Activated CD4-positive, alpha-beta T cell treated with anti-CD3 and anti-CD28 coated beads for 4 hours (primary cell): ENCODE data around the gene GPATCH4.
A peak's percentile ranks its signal among the peaks of the same experiment; 100 is the strongest.
"Not testable (repeated sequence)": the region's sequence is repeated elsewhere in the genome, so short reads cannot be mapped to it uniquely, and the experiment has no call there.

Experiments used
- DNase-seq, 2 donors: peaks; one replicate each; pipeline ENCODE4 v3.0.0-alpha.2; 2020

Gene GPATCH4

GRCh38 chr1:156594190-156594589 is 7.1 kb downstream of the GPATCH4 start:
- DNase-seq: no peak

DNA sequence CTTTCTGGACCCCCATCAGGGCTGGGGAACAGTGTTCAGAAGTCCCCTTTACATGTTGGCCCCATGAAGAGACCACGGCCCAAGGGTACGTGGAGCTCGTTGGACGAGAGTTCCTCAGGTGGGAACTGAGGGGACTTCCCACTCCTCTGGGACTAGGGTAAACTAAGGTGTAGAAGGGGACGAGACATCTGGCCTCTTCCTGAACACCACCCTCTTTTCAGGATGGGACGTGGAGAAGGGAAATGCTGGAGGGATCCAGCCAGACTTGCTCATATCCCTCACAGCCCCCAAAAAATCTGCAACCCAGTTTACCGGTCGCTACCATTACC is 7.7 kb downstream of the GPATCH4 start:
- no peak for DNase-seq

DNA sequence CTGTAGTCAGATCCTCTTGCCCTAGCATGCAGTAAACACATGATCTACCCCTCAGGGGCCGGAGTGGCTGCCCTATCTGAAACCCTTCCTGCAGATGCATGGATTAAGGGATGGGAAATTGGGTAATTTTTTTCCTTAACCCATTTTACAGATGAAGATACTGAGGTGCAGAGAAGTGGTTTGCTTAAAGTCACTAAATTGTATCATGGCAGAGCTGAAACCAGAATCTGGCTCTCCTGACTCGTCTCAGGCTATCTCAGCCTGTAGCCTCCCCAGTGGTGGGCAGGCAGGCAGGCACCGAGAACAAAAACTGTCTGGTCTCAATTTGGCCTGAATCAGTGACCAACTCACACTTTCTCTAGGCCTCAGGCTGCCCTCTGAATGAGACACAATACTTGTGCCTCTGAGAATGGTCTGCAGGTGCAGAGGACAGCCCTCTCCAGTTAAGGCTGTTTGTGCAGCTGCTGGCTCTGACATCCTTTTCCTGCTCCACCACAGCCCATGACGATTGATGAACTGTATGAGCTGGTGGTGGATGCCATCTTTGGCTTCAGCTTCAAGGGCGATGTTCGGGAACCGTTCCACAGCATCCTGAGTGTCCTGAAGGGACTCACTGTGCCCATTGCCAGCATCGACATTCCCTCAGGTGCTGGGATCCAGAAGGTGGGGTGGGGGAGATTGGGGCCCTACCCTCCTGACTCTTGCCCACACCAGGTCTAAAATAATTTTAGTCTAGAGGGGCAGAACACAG is 8.2 kb downstream of the GPATCH4 start:
- DNase-seq: no peak

DNA sequence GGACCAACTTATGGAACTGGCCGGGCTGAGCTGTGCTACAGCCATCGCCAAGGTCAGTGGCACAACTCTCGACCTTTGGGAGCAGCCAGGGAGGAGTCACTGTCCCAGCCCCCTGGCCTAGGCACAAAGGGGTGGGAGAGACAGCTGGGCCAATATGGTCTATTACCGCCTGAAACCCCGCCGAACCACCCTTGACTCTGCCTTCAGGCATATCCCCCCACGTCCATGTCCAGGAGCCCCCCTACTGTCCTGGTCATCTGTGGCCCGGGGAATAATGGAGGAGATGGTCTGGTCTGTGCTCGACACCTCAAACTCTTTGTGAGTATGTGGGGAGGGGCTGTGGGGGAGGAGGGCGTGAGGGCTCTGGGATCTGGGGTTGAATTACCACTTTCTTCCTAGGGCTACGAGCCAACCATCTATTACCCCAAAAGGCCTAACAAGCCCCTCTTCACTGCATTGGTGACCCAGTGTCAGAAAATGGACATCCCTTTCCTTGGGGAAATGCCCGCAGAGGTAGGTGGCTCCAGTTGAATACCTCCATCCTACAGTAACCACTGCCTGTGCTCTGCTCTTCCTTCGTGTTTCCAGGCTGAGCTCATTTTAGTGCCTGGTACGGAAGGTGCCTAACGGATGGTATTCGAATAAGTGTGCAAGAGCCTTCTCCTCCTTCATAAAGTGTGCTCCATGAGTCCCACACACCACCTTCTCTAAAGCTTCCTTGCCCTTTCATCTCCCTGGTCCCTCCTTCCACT is 8.9 kb downstream of the GPATCH4 start:
- no peak for DNase-seq

GRCh38 chr1:156591432-156592157 is 9.7 kb downstream of the GPATCH4 start, which contains the start of gene NAXE:
Gene NAXE, plus strand, starts transcription at chr1:156591776. Its CDS starts 29 bp downstream, at chr1:156591805.
- peak; percentile 59 to 72 for DNase-seq

DNA sequence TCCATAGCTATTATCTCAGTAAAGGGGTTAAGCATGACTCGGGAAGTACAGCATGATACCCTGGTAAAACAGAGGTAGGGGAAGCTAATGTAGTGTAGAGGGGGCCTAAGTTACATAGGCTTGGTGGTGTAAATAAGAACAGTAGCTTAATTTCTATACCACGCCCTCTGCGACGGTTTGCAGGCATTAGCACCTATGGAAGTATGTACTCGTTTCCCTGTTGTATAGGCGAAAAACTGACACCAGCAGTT is 10.2 kb downstream of the GPATCH4 start:
- no peak for DNase-seq

DNA sequence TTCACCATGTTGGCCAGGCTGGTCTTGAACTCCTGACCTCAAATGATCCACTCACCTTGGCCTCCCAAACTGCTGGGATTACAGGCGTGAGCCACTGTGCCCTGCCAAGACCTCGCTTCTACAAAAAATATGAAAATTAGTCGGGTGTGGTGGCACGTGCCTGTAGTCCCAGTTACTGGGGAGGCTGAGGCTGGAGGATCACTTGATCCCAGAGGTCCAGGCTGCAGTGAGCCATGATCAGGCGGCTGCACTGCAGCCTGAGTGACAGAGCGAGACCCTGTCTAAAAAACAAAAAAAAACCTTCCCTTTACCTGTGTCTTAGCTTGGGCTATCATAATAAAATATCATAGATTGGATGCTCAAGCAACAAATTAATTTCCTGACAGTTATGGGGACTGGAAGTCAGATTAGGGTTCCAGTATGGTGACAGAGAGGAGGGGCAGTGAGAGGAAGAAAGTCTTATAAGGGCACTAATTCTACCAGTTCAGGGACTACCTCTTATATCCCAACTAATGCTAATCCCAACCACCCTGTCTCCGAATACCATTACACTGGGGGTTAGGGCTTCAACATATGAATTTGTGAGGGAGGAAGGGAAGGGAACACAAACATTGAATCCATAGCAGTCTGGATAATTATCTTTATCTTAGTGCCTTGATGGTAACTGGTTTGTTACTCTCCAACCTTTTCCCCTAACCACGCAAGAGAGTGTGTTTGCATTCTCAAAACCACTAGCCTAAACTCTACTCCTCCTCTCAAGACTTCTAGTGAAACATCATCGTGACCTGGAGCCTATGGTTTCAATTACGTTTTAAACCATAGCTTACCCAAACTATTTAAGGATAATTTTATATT is 10.7 kb downstream of the GPATCH4 start:
- no peak for DNase-seq

DNA sequence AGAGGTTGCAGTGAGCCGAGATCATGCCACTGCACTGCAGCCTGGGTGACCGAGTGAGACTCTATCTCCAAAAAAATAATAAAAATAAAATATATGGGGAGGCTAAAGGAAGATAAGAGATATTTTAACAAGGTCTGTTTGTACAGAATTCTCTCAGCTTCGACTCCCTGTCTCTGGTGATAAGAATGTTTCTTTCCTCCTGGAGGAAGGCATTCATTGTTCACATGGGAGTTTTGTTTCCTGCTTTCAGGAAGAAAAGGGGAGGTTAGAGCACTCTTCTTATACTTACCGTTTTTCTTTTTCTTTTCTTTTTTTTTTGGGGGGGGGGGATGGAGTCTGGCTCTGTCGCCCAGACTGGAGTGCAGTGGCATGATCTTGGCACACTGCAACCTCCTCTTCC is 11.7 kb downstream of the GPATCH4 start:
- no peak for DNase-seq

GRCh38 chr1:156587927-156588326 is 13.4 kb downstream of the GPATCH4 start:
- DNase-seq: not testable (repeated sequence)

DNA sequence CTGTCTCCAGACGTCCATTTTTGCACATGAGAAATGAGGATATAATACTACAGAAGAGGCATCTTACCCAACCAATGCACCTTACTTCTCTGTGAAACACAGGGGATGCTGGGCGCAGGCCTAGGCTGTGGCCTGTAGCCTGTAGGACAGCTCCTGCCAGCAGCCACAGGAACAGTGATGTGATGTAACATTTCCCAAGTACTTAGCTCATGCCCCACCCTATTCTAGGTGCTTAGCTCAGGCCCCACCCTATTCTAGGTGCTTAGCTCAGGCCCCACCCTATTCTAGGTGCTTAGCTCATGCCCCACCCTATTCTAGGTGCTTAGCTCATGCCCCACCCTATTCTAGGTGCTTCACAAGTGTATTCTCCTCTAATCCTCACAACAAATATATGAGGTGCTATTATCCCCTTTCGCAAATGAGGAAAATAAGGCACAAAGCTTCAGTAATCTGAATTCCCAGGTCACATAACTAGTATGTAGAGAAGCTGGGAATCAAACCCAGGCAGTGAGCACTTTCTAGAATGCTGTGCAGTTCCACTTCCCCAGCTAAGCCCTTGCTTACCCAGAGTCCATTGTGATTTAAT is 14.3 kb downstream of the GPATCH4 start:
- no peak for DNase-seq

DNA sequence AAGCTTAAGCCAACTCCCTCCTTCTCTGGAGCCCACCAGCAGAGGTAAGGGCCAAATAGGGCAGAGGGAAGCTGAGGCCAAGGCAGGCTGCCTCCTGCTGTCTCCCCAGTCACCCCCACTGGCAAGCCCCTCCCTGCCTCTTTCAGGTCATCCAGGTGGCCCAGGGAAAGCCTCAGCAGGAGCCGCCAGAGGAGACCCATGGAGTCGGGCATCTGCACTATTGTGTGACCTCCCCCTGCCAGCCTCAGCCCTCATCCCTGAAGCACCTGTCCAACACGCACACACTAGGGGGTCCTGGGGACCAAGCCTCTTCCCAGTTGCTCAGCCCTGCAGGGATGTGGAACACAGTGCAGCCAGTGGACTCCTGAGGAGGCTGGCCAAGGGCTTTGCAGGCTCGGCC is 15.0 kb downstream of the GPATCH4 start:
- DNase-seq: no peak

- no peak for DNase-seq
Observed at GRCh38 chr1:156584813-156585212, 16.5 kb downstream of the GPATCH4 start.

DNA sequence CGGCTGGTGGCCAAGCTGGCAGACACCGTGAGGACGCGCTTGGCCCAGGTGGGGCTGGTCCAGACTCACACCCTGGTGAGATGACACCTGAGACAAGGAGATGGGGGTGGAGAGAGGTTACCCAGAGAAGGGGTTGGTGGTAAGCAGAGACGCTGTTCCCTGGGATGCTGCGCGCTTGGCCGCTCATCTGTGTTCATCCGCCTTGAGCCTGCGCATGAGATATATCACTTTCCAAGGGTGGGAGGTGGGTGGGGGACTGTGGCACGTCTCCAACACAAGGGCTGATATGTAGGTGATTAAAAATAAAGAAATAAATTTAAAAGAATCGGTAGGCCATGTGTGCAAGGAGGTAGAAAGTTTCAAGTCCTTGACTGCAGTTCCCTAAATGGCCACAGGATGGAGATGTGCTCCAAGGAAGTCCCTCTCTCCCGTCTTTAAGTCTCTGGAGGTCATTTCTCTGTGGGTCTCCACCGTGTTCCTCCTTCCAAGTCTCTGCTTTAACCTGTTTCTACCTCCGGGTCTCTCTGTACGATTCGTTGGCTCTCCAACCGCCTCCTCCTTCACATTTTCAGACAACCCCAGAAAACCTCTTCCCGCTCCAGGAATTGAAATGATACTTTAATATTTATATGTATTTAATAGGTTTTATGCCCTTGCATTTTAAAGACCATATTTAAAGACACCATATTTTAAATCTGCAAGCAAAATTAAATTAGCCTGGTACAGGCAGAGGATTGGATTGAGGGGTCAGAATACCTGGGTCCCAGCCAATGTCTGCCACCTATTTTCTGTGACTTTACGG is 17.3 kb downstream of the GPATCH4 start:
- DNase-seq: peak; percentile 64 to 82

DNA sequence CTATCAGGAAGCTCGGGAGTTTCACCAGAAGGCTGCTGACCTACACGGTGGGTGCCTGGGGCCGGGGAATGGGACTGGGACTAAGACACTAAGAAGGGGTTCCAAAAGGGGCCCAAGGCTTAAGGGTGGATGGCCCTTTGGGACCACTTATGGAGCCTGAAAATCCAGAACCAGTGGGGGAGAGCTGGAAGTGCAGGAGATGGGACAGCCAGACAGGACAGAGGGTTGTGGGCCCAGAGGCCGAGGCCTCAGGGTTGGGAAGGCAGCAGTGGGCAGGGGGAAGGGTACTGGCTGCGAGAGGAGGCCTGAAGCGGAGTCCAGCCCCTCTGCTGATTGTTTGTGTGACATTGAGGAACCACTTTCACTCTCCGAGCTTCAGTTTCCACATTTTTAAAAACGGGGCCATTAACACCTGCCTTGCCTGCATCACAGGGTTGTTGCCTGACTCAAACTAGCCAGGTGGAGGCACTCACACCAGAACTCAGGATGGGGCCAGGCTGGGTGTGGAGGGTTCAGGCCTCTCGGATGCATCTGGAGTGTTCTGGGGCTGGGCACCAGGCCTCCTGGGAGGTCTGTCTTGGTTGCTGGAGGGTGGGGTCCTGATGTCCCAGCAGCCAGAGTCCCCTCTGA is 18.8 kb downstream of the GPATCH4 start:
- no peak for DNase-seq

GRCh38 chr1:156581661-156582387 is 19.5 kb downstream of the GPATCH4 start:
- peak in 1 of 2 donors; percentile 26 for DNase-seq

DNA sequence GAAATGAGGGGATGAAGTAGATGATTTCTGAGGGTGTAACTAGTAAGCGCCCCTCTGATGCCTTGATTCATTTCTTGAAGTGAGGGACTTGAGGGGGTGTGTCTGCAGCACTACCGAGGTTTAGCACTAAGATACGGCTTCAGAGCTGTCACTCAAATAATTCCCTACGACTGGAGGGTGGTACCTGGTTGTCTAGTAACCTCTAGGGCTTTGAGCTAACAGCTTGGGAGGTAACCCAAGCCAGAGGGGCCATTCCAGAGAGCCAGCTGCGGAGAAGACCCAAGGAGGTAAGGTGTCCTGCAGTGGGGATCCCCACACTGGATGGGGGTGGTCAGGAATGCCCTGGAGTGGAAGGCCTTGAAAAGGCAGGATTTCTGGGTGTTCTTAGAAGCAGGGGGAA is 21.8 kb downstream of the GPATCH4 start, which contains the start of gene TTC24:
TSS of gene TTC24 (plus strand) at position 252 of the 400 bp plus-strand sequence. CDS start 1,642 bp downstream, outside the sequence.
- no peak for DNase-seq

DNA sequence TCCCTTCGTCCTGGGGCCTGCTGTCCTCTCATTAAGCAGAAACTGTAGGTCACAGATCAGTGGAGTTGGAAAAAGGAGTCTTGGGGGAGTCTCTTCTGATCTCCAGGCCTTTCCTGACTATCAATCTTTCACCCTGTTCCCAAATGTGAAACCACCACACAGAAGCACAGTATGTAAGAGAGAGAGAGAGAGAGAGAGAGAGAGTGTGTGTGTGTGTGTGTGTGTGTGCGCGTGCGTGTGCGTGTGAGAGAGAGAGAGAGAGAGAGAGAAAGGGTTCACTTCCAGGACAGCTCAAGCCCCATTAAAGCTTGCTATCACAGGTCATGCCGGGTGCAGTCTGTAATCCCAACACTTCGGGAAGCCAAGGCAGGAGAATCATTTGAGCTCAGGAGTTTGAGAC is 23.2 kb downstream of the GPATCH4 start:
- no peak for DNase-seq

GRCh38 chr1:156577550-156577949 is 23.7 kb downstream of the GPATCH4 start:
- DNase-seq: no peak

- no peak for DNase-seq
Observed at GRCh38 chr1:156574039-156574633, 27.1 kb downstream of the GPATCH4 start.

DNA sequence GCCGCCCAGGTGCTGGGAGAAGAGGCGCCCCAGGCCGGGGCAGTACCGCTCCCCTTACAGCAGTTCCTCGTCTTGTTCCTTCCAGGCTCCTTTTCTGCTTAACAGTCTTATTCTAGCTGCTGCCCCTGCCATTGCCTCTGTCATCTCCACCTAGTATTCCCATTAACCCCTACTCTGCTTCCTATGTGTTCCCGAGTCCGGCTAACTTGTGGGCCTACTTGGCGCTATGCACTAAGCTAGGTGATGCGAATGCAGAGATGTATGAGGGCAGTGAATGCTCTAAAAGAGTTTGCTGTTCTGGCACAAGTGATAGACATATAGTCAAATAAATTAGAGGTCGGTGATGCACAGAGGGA is 28.6 kb downstream of the GPATCH4 start:
- no peak for DNase-seq
